DOHH2 (cell line): ENCODE data around the gene ELOVL6.

Experiments used
- H3F3A ChIP-seq: fragments of 200-600 bp; sonication (generic), shearing (Covaris generic); 2 replicates; pipeline ENCODE4 v1.6.0; 2016; ENCODE audit warnings: antibody characterized with exemption, mild to moderate bottlenecking; ENCODE audit not compliant: control insufficient read depth, insufficient read depth
- H3K27ac ChIP-seq: fragments of 200-600 bp; sonication (generic); 2 replicates; pipeline ENCODE4 v1.5.1; 2014; ENCODE audit warnings: low read depth, mild to moderate bottlenecking, low read length, moderate library complexity
- H3K27me3 ChIP-seq: fragments of 200-600 bp; sonication (generic); 2 replicates; pipeline ENCODE4 v1.6.1; 2014; ENCODE audit warnings: mild to moderate bottlenecking, low read length, mixed read lengths; ENCODE audit not compliant: control insufficient read depth
- H3K36me3 ChIP-seq: fragments of 200-600 bp; sonication (generic); 2 replicates; pipeline ENCODE4 v1.6.1; 2014; ENCODE audit warnings: mild to moderate bottlenecking, low read length, moderate library complexity, mixed read lengths; ENCODE audit not compliant: control insufficient read depth
- H3K4me1 ChIP-seq: fragments of 200-600 bp; sonication (generic); 2 replicates; pipeline ENCODE4 v1.6.1; 2014; ENCODE audit warnings: mild to moderate bottlenecking, low read length, mixed read lengths; ENCODE audit not compliant: control insufficient read depth
- H3K4me2 ChIP-seq: fragments of 200-600 bp; sonication (generic); 2 replicates; pipeline ENCODE4 v1.6.0; 2014; ENCODE audit warnings: mild to moderate bottlenecking, low read length, moderate library complexity
- H3K4me3 ChIP-seq: fragments of 200-600 bp; sonication (generic); 2 replicates; pipeline ENCODE4 v1.5.1; 2014; ENCODE audit warnings: mild to moderate bottlenecking, low read length, mixed read lengths
- H3K79me2 ChIP-seq: fragments of 200-600 bp; sonication (generic); 2 replicates; pipeline ENCODE4 v1.6.1; 2014; ENCODE audit warnings: mild to moderate bottlenecking, low read length, mixed read lengths; ENCODE audit not compliant: control insufficient read depth
- H3K9me2 ChIP-seq: fragments of 200-600 bp; sonication (generic); replicated peaks from 2 replicates; pipeline ENCODE4 v1.6.1; 2014; ENCODE audit warnings: mild to moderate bottlenecking, low read length, mixed read lengths; ENCODE audit not compliant: control insufficient read depth
- H3K9me3 ChIP-seq: fragments of 200-600 bp; sonication (generic); 2 replicates; pipeline ENCODE4 v1.6.1; 2014; ENCODE audit warnings: antibody characterized with exemption, low read length, mixed read lengths; ENCODE audit not compliant: control insufficient read depth, insufficient read depth
- H4K20me1 ChIP-seq: fragments of 200-600 bp; sonication (generic); 2 replicates; pipeline ENCODE4 v1.6.0; 2014; ENCODE audit warnings: low read depth, mild to moderate bottlenecking, antibody characterized with exemption, low read length, moderate library complexity; ENCODE audit not compliant: control insufficient read depth, insufficient read depth
- CTCF ChIP-seq: fragments of 200-600 bp; sonication (generic); IDR thresholded peaks from one replicate; pipeline ENCODE4 v1.5.1; 2014; ENCODE audit warnings: antibody characterized with exemption, mild to moderate bottlenecking, low read depth, low read length; ENCODE audit not compliant: poor library complexity, severe bottlenecking
- EZH2phosphoT487 ChIP-seq: fragments of 200-600 bp; sonication (generic); IDR thresholded peaks from 2 replicates; pipeline ENCODE4 v1.6.1; 2017; ENCODE audit warnings: borderline replicate concordance, mild to moderate bottlenecking, antibody characterized with exemption, low read length, moderate library complexity, mixed read lengths

ELOVL6 gene

DNA sequence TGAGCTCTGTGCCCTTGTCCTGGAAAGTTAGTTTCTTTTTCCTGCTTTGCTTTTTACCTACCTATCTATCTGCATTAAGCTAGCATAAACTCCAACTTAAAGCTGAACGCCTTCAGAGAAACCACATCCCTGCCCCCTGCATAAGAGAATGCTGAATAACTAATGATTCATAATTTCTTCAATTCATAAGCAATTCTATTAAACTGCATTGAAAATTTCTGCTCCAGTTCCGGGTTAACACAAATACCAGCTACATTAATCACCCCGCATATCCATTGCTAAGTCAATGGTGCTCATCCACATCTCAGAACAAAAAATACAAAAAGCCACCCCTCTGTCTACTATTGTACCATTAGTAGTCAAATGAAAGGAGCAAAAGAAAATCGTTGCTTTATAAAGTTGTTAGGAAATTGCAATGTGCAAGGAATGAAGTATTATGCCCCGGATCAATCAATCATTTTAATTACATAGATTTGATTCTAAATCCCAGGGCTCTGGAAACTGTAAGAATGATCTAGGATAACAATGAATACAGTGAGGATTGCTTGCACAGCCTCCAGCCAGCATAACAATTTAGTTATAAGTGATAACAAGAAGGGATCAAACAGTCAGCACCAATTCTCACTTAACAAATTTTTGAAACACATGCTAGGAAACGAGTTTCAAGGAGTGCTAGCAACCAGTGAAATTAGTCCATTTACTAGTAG, 106.8 kb downstream of the ELOVL6 start:
- no peaks in the 10 kb centered on the region for H3K36me3 ChIP-seq
- no peak overlapping the region for H3K4me2 ChIP-seq
- no peaks in the 10 kb centered on the region for H3F3A ChIP-seq
- H3K9me3 ChIP-seq: no peaks in the 10 kb centered on the region
- H3K9me2 ChIP-seq: no peaks in the 10 kb centered on the region
- H4K20me1 ChIP-seq: no peaks in the 10 kb centered on the region
- H3K4me3 ChIP-seq: no peak overlapping the region
- no peak overlapping the region for H3K27ac ChIP-seq
- TF ChIP-seq EZH2phosphoT487 (no peak), CTCF (no peak)
- H3K79me2 ChIP-seq: no peaks in the 10 kb centered on the region
- peaks cover 24% of the 10 kb centered on the region for H3K4me1 ChIP-seq
- no peaks in the 10 kb centered on the region for H3K27me3 ChIP-seq

GRCh38 chr4:110088670-110089069, 109.7 kb downstream of the ELOVL6 start:
- Histone ChIP-seq H3K79me2 (no peaks in the 10 kb centered on the region), H3K27me3 (no peaks in the 10 kb centered on the region), H4K20me1 (no peaks in the 10 kb centered on the region), H3K4me1 (peaks cover 26% of the 10 kb centered on the region), H3K27ac (no peak overlapping the region), H3K4me3 (no peak overlapping the region), H3K9me3 (no peaks in the 10 kb centered on the region), H3K36me3 (no peaks in the 10 kb centered on the region), H3F3A (no peaks in the 10 kb centered on the region), H3K9me2 (no peaks in the 10 kb centered on the region), H3K4me2 (no peak overlapping the region)
- TF ChIP-seq EZH2phosphoT487 (no peak), CTCF (no peak)

- H3K4me2 ChIP-seq: no peak overlapping the region
- no peaks in the 10 kb centered on the region for H3K36me3 ChIP-seq
- TF ChIP-seq EZH2phosphoT487 (no peak), CTCF (no peak)
These were observed 111.2 kb downstream of the ELOVL6 start for GRCh38 chr4:110087070-110087708.

More at GRCh38 chr4:110087070-110087708, 111.2 kb downstream of the ELOVL6 start:
- Histone ChIP-seq H3K9me3 (no peaks in the 10 kb centered on the region), H4K20me1 (no peaks in the 10 kb centered on the region), H3K4me1 (peaks cover 16% of the 10 kb centered on the region), H3K4me3 (no peak overlapping the region), H3K79me2 (no peaks in the 10 kb centered on the region), H3K9me2 (no peaks in the 10 kb centered on the region), H3K27me3 (no peaks in the 10 kb centered on the region), H3F3A (no peaks in the 10 kb centered on the region), H3K27ac (no peak overlapping the region)
